ENCODE data around the gene PDE11A. TPM values are rescaled to one million over a fixed set of nuclear protein-coding genes. Genes with fewer than 3 reads are reported as not detected.

PDE11A gene
- total RNA-seq, 6 experiments from 2014 or later = 1.2 to 3.1 (median 1.4) TPM

DNA sequence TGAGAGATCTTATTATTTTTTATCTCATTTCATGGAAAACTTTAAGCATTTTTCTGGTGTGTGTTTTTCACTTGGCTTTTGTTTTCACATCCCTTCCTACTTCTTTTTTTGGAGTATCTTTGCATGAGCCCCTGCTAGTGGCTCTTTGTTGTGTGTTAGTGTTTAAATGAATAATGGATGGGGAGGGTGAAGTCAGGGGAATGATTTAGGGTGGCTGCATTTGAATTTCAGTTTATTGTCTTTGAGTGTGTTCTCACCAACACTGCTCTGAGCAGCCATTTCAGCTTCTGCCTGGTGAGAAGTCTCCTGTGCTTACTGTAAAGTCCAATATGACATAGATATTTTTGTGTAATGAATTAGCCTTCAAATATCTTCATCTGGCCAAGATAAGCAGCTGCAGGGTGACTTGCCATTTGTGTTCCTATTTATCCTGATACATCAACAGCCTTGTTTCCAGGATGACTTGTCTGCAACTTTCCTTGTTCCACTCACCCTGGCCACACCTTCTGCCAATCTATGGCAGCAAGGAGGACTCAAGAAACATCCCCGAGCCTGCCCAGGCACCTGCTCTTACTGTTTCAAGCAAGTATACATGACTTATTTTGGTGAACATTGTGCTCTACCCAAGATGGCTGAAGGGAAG lies 182.6 kb downstream of the PDE11A start:
- H3K36me3 Mint-ChIP-seq (ENCODE audit: low read depth) = no peaks in the 10 kb centered on the region
- TF ChIP-seq, protein P1, sequence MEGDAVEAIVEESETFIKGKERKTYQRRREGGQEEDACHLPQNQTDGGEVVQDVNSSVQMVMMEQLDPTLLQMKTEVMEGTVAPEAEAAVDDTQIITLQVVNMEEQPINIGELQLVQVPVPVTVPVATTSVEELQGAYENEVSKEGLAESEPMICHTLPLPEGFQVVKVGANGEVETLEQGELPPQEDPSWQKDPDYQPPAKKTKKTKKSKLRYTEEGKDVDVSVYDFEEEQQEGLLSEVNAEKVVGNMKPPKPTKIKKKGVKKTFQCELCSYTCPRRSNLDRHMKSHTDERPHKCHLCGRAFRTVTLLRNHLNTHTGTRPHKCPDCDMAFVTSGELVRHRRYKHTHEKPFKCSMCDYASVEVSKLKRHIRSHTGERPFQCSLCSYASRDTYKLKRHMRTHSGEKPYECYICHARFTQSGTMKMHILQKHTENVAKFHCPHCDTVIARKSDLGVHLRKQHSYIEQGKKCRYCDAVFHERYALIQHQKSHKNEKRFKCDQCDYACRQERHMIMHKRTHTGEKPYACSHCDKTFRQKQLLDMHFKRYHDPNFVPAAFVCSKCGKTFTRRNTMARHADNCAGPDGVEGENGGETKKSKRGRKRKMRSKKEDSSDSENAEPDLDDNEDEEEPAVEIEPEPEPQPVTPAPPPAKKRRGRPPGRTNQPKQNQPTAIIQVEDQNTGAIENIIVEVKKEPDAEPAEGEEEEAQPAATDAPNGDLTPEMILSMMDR (IDR thresholded peaks at IDR 0.05) = no peak
- H3K27ac Mint-ChIP-seq = no peak overlapping the region
- H3K4me1 Mint-ChIP-seq (ENCODE audit: low read depth) = peaks cover 9% of the 10 kb centered on the region; the same call in 1 of the 2 replicates
- no peak overlapping the region for H3K4me3 Mint-ChIP-seq
- no peaks in the 10 kb centered on the region; the same call in 1 of the 2 replicates for H3K27me3 Mint-ChIP-seq (ENCODE audit: insufficient read depth)
- no peak for DNase-seq
- no peaks in the 10 kb centered on the region; the same call in 1 of the 2 replicates for H3K9me3 Mint-ChIP-seq

GRCh38 chr2:177888581-177888980 lies 184.0 kb downstream of the PDE11A start:
- Mint-ChIP-seq H3K36me3 (ENCODE audit: low read depth) (no peaks in the 10 kb centered on the region), H3K27me3 (ENCODE audit: insufficient read depth) (no peaks in the 10 kb centered on the region), H3K27ac (no peak overlapping the region), H3K9me3 (no peaks in the 10 kb centered on the region; the same call in 1 of the 2 replicates), H3K4me3 (no peak overlapping the region), H3K4me1 (ENCODE audit: low read depth) (no peaks in the 10 kb centered on the region)
- TF ChIP-seq, protein P1 (IDR thresholded peaks at IDR 0.05) = no peak
- DNase-seq = no peak

GRCh38 chr2:177887722-177888121 lies 184.9 kb downstream of the PDE11A start:
- no peaks in the 10 kb centered on the region for H3K4me1 Mint-ChIP-seq (ENCODE audit: low read depth)
- no peaks in the 10 kb centered on the region; the same call in 1 of the 2 replicates for H3K9me3 Mint-ChIP-seq
- no peak overlapping the region for H3K27ac Mint-ChIP-seq
- no peaks in the 10 kb centered on the region for H3K36me3 Mint-ChIP-seq (ENCODE audit: low read depth)
- TF ChIP-seq, protein P1 (IDR thresholded peaks at IDR 0.05) = no peak
- no peak overlapping the region for H3K4me3 Mint-ChIP-seq
- H3K27me3 Mint-ChIP-seq (ENCODE audit: insufficient read depth) = peaks cover 4% of the 10 kb centered on the region; the same call in 1 of the 2 replicates
- no peak for DNase-seq

- Mint-ChIP-seq H3K27ac (no peak overlapping the region), H3K36me3 (ENCODE audit: low read depth) (no peaks in the 10 kb centered on the region), H3K4me3 (no peak overlapping the region), H3K9me3 (no peaks in the 10 kb centered on the region; the same call in 1 of the 2 replicates), H3K27me3 (ENCODE audit: insufficient read depth) (peaks cover 4% of the 10 kb centered on the region; the same call in 1 of the 2 replicates), H3K4me1 (ENCODE audit: low read depth) (no peaks in the 10 kb centered on the region)
- TF ChIP-seq, protein P1 (IDR thresholded peaks at IDR 0.05) = no peak
- DNase-seq = no peak
Observed at GRCh38 chr2:177886824-177887223, 185.8 kb downstream of the PDE11A start.

DNA sequence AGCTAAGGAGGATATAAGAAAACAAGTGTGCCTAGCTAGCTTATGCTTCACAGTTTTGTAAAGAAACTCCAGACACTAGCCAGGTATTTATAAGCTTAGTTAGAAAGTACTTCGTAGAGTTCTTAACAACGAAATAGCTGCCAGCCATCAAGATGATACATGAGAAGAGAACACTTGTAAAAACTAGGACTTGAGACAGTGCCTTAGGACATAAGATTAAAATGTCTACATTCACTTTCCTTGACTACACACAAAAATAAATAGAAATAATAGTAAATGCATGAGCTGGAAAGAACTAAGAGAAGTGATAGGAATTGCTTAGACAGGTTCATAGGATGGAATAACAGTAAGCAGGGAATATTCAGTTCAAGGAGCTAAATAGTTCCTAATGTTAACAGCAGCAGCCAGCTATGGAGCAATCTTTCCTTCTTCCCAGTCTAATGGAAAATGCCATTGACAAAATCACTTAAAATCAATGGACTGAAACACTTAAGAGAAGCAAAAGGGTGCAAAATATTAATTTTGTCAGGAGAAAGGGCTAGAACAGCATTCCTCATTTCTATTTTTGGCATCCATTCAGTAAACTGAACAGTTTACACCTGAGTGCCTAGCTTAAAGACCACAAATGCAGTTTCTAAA lies 186.6 kb downstream of the PDE11A start:
- H3K27ac Mint-ChIP-seq = no peak overlapping the region

More for the DNA sequence above, 186.6 kb downstream of the PDE11A start:
- Mint-ChIP-seq H3K27me3 (ENCODE audit: insufficient read depth) (peaks cover 4% of the 10 kb centered on the region; the same call in 1 of the 2 replicates), H3K9me3 (no peaks in the 10 kb centered on the region; the same call in 1 of the 2 replicates), H3K36me3 (ENCODE audit: low read depth) (no peaks in the 10 kb centered on the region), H3K4me3 (no peak overlapping the region), H3K4me1 (ENCODE audit: low read depth) (no peaks in the 10 kb centered on the region)
- TF ChIP-seq, protein P1 (IDR thresholded peaks at IDR 0.05) = no peak
- no peak for DNase-seq

Measured in HFFc6 (cell line).